ENCODE results near the gene RASGRP3.

GRCh38 chr2:33532966-33533365, 56.5 kb downstream of the RASGRP3 start:
- TF ChIP-seq, protein P1, sequence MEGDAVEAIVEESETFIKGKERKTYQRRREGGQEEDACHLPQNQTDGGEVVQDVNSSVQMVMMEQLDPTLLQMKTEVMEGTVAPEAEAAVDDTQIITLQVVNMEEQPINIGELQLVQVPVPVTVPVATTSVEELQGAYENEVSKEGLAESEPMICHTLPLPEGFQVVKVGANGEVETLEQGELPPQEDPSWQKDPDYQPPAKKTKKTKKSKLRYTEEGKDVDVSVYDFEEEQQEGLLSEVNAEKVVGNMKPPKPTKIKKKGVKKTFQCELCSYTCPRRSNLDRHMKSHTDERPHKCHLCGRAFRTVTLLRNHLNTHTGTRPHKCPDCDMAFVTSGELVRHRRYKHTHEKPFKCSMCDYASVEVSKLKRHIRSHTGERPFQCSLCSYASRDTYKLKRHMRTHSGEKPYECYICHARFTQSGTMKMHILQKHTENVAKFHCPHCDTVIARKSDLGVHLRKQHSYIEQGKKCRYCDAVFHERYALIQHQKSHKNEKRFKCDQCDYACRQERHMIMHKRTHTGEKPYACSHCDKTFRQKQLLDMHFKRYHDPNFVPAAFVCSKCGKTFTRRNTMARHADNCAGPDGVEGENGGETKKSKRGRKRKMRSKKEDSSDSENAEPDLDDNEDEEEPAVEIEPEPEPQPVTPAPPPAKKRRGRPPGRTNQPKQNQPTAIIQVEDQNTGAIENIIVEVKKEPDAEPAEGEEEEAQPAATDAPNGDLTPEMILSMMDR (IDR thresholded peaks at IDR 0.05): no peak
- TF ChIP-seq ZFX (IDR thresholded peaks at IDR 0.05; ENCODE audit: borderline replicate concordance): no peak
